Esophagus mucosa (tissue), 1 donor: ENCODE results near the gene CST4. TPM values are rescaled to one million over a fixed set of nuclear protein-coding genes. Genes with fewer than 3 reads are reported as not detected.
"Not testable (repeated sequence)": the region's sequence is repeated elsewhere in the genome, so short reads cannot be mapped to it uniquely, and the experiment has no call there.

Experiments used
- ATAC-seq: fragments of 200-7000 bp; cut with Tn5 transposase; one replicate; pipeline ENCODE4 v1.9.1; 2020
- total RNA-seq: library from RNA; stranded (reverse); gene quantifications from one replicate; pipeline ENCODE4 v1.2.4, GENCODE V29; 2023
- donor health status: DM: yes; HTN: yes; CAD: no.

The CST4 gene
- total RNA-seq, 1 donor from 2014 or later, result not detected

- no peak for ATAC-seq
These were observed 48.7 kb downstream of the CST4 start for GRCh38 chr20:23640018-23640601.

- peak; percentile 46 for ATAC-seq
These were observed 49.3 kb downstream of the CST4 start for GRCh38 chr20:23639490-23639958.

GRCh38 chr20:23638309-23638708 is 50.5 kb downstream of the CST4 start:
- ATAC-seq, result no peak

GRCh38 chr20:23637282-23638221 is 51.3 kb downstream of the CST4 start, which contains the start of gene CST3:
CST3 (minus strand) TSS chr20:23637955; CDS start chr20:23637862, 93 bp downstream.
- peak; percentile 83 for ATAC-seq

- no peak for ATAC-seq
These were observed 51.9 kb downstream of the CST4 start for GRCh38 chr20:23636908-23637281.

GRCh38 chr20:23636182-23636907 is 52.5 kb downstream of the CST4 start:
- no peak for ATAC-seq

- not testable (repeated sequence) for ATAC-seq
These were observed 53.1 kb downstream of the CST4 start for GRCh38 chr20:23635768-23636090.

Other genes starting within 250 kb of the CST4 start
- not detected for gene CSTL1, start 249.4 kb downstream of the CST4 start, total RNA-seq
- gene CST11, start 236.2 kb downstream of the CST4 start, total RNA-seq, result not detected
- not detected for gene CST8, start 197.9 kb downstream of the CST4 start, total RNA-seq
- gene CST9L, start 120.6 kb downstream of the CST4 start, total RNA-seq, result not detected
- not detected for gene CST9, start 83.1 kb downstream of the CST4 start, total RNA-seq
- 292 TPM for gene CST3, start 51.1 kb downstream of the CST4 start, total RNA-seq
- not detected for gene CST1, start 61.9 kb upstream of the CST4 start, total RNA-seq
- not detected for gene CST2, start 137.7 kb upstream of the CST4 start, total RNA-seq
- gene CST5, start 190.7 kb upstream of the CST4 start, total RNA-seq, result not detected